HG03095 (cell line): ENCODE measurements around the gene FBXO9.

Experiments
- ATAC-seq: cut with Tn5 transposase; IDR thresholded peaks from one replicate; pipeline ENCODE4 v1.9.1; 2021; ENCODE audit warnings: moderate library complexity; ENCODE audit not compliant: unreplicated experiment

The FBXO9 gene

DNA sequence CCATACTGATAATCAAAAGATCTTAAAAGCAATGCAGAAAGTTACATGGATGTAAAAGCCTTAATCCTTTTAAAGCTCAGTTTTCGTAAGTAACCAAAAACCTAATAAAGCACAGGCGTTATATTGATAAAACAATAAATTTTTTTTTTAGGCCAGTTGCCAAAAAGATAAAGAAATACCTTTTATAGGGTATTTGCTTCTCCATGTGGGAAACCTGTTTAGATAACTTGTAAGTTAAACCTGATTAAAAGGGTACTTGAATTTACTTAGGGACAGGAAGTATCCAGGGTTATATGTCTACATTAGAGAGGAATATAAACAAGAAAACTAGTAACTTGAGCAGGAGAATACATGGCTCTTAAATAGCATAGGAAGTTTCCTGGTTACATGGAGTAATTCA is 21.1 kb downstream of the FBXO9 start:
- ATAC-seq = no peak

DNA sequence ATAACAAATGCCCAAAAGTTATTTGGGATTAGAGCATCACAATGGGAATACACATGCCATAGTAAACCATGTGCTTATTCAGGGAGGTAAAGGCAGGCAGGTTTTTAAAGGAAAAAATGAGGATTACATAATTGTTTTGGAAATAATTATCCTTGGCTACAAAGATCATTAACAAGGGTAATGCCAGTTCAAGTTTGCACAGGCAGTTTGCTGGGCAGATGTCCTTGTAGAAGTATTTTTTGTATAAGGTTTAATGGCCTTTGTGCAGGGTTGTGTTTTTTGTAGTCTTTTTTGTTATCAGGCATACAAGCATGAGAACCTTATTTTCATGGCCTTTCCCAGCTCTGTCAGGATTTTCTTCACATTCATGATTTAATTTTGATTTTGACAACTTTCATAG is 24.7 kb downstream of the FBXO9 start:
- ATAC-seq = no peak

DNA sequence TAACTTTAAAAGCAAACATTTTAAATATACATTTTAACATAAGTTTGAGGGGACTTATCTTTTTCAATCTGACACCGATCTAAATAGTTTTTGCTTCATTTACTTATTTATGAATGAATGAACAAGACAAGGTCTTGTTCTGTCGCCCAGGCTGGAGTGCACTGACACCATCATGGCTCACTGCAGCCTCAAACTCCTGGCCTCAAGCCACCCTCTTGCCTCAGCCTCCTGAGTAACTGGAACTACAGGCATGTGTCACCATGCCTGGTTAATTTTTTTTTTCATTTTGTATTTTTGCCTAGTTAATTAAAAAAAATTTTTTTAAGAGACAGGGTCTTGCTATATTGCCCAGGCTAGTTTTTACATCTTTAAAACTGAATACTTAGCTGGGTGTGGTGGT is 25.4 kb downstream of the FBXO9 start:
- ATAC-seq = no peak

DNA sequence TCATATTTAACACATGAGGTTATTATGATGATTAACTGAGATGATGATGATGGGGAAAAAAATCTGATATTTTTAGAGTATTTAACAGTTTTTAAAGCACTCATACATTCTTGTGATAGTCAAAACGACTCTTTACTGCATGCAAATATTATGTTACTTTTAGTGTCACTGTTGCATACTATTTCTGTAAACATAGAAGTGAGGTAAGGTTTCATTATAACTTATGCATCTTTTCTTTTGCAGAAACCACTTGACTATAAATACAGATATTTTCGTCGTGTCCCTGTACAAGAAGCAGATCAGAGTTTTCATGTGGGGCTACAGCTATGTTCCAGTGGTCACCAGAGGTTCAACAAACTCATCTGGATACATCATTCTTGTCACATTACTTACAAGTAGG is 30.1 kb downstream of the FBXO9 start:
- ATAC-seq = no peak

DNA sequence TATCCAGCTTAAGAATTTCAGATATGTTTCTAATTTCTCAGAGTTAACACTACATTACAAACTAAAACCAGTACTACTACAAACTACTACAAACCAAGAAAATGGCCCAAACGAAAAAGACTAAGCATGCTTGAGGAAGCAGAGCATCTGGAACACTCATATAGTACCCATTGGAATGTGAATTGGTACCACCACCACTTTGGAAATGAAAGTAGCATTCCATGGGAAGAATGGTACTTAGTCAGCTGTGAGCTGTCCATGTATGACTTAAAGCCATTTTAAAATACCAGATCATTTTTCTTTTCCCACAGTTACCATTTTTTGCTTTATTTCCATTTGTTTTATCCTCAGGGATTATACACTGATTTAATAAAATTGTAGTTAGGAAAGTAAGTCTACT is 30.5 kb downstream of the FBXO9 start:
- no peak for ATAC-seq

DNA sequence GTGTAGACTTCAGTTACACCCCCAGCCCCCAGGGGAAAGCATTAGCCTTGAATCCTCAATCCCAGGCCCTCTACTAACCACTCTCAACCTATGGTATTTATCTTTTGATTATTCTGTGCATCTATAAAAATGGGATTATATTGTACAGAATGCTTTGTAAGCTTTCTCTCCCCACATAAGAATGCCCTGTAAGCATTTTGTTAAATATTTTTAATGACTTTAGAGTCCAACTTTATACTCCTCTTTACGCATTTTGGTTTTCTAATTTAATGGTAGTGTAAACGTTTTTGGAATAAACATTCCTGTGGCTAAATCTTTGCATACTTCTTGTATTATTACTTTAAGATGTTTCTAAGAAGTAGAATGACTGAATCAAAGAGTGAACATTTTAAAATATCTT is 35.4 kb downstream of the FBXO9 start:
- ATAC-seq = no peak

DNA sequence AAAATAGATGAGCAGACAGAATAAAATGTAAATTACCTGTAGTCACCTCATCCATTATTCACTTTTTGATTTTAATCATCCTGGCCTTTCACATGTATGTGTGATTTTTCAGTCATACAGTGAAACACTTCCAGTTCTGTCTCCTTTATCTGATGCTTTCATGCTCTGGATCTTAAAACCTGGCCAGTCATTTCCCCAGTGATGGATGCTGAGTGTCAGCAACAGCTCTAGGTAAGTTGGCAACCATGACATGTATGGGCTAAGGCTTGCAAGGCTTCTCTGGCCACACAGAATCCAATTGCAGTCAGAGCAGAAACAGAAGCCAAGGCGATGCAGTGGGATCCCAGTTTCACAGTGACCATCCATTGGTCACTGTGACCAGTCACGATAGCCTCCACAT is 35.8 kb downstream of the FBXO9 start:
- no peak for ATAC-seq

DNA sequence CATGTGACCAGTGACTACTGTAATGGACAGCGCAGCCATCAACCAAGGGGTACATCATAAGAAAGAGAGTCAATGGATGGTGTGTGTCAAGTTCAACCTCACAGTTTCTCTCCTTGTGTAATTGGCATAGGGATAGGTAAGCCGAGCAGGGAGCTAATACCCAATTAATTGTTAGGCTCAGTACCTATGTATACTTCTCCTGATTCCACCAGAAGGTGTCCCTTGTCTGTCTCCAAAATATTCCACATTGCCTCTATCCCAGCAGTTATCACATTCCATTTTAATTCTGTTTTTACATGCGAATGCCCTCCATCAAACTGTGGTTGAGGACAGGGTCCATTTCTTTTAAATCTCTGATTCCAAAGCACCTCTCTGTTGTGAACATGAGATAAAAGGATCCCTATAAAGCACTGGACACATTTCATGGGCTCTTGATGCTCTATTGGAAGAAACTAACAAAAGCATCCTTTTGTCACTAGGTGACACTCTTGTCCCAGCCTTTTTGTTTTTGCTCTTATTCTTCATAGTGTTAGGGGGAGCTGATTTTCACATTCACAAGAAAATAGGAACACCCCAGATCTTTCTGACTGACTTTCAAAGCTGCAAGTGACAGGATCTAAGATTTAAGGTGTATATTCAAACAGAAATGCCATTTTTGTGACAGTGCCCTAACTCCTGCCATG is 38.9 kb downstream of the FBXO9 start:
- no peak for ATAC-seq

DNA sequence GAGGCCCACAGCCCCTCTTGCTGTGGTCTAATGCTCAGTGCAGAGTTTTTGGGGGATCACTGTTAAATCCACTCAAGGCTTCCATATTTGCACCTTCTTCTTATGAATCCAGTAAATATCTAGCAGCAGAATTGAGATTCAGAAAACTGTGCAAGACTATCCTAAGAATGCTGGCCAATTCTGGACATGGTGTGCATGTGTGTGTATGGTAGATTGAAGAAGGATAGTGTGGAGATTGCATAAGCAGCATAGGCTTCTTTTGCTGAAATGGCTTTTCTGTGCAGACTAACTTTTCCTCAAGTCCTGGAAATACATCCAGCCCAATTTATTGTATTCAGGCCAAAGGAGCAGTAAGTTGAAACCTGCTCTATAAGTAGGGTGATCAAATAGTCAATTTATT is 39.7 kb downstream of the FBXO9 start:
- no peak for ATAC-seq

DNA sequence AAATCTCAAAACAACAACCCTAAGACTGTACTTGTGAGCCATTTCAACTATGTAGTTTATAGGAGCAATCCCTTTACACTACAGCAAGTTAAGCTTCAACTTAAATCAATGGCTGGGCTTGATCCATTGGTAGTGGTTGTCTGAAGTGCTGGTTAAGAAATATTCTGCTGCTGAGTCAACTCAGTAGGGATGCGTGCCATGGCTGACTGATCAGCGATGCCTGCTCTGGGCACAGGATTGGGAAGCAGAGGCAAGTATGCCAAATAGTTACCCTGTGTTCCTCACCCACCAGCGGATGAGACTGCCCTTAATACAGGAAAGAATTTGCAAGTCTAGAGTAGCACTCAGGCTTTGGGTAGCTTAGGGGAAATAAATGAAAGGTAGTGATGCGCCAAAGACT is 41.9 kb downstream of the FBXO9 start:
- no peak for ATAC-seq

DNA sequence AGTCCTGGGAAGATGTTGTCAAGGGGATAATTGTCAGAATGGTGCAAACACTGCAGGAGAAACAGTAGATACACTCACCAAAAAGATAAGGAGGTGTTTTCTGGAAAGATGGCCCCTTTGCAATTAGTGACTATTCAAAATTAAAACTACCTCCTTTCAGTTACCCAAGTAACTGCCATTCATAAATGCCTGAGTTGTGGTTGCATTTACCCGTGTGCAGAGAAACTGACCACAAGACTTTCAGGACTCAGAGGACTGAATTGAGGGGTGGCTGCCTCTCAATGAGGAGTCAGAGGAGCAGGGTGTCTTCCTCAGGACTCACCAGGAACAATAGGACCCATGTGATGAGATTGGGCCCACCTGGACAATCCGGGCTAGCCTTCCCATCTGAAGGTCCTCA is 44.4 kb downstream of the FBXO9 start:
- peak; percentile 68 for ATAC-seq

DNA sequence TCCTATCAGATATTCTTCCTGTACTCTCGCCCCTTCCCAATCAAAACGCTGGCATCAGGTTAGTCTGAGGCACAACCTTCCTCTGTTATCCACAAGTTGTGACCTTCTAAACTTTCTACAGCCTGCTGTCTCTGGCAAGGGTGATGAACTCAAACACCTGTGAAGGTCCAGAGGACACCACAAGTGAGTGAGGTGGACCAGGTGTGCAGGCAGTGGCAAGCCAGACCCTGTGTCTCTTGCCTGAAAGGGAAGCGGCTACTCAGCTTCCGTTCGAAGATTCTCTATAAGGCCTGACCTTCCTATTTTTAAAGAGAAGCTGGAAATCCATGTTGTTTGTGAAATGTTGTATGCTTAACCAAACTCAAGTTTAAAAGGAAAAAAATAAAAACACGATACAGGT is 46.7 kb downstream of the FBXO9 start:
- no peak for ATAC-seq

DNA sequence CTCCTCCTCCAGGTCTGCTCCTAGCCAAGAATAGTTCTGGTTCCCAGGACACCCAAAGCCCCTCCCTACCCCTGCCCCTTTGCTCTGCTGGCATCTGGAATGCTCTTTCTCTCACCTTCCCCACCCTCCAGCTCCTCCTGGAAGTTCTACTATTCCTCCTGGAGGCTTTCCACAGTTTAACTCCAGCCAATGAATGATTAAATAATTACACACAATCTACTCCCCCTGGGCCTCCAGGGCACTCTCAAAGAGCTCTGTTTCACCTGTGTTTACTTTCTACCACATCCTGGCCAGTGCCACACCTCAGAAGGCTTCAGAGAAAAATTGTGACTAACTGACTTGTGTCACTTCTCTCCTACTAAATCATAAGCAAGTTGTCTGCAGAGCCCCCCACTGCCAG is 47.2 kb downstream of the FBXO9 start:
- no peak for ATAC-seq

DNA sequence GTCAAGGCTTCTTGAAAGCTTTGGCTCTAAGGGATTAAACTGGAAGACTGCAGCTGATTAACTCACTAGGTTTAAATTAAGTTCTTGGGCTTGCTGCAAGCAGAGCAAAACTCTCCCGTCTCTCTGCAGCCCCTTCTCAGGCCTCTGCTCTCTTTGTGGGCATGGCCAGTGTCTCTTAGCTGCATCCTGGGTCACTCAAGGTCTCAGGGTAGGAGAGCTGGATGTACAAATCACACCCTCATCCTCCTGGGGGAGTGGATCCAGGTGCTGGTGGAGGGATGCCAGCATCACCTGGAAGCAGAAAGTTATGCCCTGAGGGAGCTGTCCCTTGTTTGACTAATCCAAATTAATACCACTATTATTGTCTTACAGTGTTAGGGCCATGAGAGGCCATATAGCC is 47.7 kb downstream of the FBXO9 start:
- ATAC-seq = no peak

DNA sequence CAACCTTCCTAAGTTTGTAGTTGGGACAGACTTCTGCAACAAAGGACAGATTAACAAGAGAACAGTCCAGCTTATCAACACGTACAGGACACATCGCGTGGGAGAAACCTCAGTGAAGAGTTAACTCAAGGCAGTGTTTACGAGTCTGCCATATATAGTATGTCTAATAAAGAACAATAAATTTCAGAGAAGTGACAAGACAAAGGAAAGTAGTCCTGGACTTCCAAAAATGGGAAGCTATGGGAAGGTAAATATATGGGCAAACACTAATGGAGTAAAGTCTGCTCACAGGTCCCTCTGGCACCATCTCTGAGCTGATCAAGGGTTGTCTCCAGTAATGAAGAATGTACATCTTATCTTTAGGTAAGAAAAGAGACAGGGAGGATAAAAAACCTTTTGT is 48.5 kb downstream of the FBXO9 start:
- no peak for ATAC-seq

DNA sequence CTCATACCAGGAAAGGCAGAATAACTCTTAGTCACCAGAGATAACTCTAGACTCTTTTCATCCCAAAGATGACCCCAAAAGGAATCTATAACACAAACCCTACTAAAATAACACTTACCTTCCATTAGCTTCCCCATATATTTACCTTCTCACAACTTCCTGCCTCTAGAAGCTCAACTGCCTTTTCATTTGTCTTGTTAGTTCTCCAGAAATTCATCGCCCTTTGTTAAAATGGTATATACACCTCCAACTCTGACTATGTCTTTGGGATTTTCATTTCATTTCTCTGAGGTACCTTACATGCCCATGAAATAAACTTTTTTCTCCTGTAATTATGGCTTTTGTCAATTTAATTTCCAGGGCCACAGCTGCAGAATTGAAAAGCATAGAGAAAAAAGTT is 49.9 kb downstream of the FBXO9 start:
- ATAC-seq = no peak

DNA sequence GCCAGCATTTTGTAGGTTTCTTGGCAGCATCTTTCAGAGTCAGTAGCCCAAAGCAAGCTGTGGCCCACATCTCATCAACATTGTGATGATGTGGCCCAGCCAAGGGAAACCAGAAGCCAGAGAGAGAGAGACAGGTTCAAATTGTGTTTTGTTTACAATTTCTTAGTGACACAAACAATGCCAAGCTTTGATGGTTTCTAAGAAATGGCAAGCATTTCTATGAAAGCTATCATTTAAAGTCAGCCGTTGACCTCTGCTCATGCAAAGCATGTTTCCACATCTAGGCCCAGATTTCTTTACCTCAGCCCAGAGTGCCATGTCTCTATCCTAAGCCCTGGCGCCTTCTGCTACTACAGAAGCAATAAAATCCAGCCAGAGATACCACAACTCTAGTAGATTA is 50.5 kb downstream of the FBXO9 start:
- ATAC-seq = no peak

DNA sequence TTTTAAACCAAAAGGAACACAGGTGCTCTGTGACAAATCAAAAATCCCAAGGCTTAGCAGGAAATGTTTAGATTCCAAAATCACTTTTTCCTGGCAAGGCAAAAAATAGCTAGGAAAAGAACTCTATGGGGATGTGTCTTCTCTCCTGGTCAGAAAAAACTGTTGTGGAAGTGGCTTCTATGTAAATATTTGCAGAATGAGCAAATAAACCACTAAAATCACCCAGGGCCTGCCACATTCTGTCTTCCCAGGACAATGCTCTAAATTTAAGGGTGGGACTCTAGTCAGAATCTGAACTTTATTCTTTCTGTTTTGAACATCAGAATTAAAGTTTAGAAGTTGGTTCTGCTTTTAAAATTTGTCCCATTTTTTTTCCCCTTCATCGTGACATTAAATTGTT is 54.1 kb downstream of the FBXO9 start:
- ATAC-seq = no peak

DNA sequence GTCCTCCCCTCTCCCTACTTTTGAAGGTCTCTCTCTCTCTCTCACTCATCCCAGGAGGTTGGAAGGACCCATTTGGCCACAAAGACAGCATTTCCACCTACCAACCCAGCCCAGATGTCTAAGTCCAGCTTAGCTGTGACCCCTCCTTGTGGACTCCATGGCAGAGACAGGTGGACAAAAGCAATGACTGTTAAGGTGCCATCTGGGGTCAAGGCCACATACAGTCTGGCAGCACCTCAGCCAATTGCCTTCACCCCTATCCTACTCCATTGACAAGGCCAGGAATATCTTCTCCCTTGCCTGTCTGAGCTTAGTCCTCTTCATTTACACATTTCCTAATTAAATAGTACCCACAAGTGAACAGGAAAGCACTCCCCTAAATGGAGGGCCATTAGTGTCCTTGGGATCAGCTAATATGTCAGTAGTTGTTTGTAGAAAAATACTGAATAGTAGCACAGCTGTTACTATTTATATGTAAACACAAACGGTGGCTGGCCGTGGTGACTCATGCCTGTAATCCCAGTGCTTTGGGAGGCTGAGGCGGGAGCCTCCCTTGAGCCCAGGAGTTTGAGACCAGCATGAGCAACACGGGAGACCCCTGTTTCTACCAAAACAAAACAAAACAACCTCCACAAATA is 54.7 kb downstream of the FBXO9 start:
- ATAC-seq = no peak

DNA sequence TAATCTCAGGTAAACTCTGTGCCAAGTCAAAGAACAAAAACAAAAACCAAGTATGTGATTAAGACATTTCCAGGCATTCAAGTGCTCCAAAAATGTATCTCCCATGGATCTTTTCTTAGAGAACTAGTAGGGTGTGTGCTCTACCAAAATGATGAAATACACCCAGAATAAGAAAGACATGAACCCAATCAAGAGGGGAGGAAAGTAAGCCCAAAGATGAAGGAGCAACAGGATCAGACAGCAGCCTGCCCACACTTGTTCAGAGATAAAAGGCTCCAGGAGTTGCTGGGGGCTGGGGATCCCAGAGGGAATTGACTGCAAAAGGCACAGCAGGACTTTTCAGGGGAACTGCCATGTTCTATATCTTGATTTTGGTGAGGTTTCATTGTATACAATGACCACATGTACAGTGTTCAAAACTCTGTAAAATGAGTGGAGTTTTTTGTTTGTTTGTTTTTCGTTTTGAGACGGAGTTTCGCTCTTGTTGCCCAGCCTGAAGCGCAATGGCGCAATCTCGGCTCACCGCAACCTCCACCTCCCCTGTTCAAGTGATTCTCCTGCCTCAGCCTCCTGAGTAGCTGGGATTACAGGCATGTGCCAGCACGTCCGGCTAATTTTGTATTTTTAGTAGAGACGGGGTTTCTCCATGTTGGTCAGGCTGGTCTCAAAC is 59.1 kb downstream of the FBXO9 start:
- ATAC-seq = no peak

DNA sequence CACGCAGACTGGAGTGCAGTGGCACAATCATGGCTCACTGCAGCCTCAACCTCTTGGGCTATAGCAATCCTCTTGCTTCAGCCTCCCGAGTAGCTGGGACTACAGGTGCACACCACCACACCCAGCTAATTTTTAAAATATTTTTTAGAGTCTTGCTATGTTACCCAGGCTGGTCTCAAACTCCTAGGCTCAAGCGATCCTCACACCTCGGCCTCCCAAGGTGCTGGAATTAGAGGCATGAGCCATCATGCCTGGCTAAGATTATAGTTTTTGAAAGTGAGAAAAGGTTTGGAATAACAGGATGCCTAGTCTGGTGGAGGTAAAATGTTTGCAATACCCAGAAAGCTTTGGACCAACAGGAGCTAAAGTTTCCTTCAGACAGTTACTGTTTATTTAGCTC is 60.1 kb downstream of the FBXO9 start:
- ATAC-seq = no peak

DNA sequence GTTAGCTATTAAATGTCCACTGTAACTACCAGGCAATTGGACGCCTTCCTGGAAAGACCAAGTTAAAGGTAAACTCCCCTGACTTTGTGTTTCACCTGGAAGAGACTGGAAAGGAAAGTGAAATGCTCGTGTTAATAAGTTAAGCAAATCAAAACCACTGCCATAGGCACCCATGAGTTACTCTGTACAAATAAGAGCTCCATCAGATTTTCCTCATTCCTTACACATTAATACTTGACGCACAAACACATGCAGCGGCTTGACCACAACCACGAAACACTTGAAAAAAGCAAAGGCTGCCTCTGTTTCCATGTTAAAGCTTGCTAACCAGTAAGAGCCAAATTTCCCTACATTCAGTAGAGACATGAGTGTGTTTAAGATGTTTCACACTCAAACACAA is 63.6 kb downstream of the FBXO9 start:
- ATAC-seq = no peak
